Activated naive CD4-positive, alpha-beta T cell treated with anti-CD3 and anti-CD28 coated beads, Interleukin-2, amount 50 U/mL, for 72 hours (primary cell): Measurements from ENCODE around the gene GJB4. TPM values are rescaled to one million over a fixed set of nuclear protein-coding genes. Genes with fewer than 3 reads are reported as not detected.
A peak's percentile ranks its signal among the peaks of the same experiment; 100 is the strongest.
"Not testable (repeated sequence)": the region's sequence is repeated elsewhere in the genome, so short reads cannot be mapped to it uniquely, and the experiment has no call there.

Experiments used
- ATAC-seq, 2 donors: fragments of 150-1000 bp; cut with Tn5 transposase; 2 replicates each; pipeline ENCODE4 v1.10.0; 2021; ENCODE audit warnings: mild to moderate bottlenecking in 2 of 2, moderate library complexity in 2 of 2
- DNase-seq, 2 donors: peaks; one replicate each; pipeline ENCODE4 v3.0.0; 2021 to 2022; ENCODE audit warnings: low spot score in 2 of 2
- H3K27ac Mint-ChIP-seq, 2 donors: one replicate each; pipeline ENCODE4 v1.8.0; 2022; ENCODE audit warnings: mild to moderate bottlenecking in 2 of 2, mixed read lengths in 2 of 2
- H3K36me3 Mint-ChIP-seq, 2 donors: one replicate each; pipeline ENCODE4 v1.8.0; 2022; ENCODE audit warnings: mixed read lengths in 2 of 2
- H3K9me3 Mint-ChIP-seq, 2 donors: one replicate each; pipeline ENCODE4 v1.8.0; 2022; ENCODE audit warnings: mixed read lengths in 2 of 2
- total RNA-seq, 2 donors: library from RNA; stranded (reverse); gene quantifications; one replicate each; pipeline ENCODE4 v1.2.3, GENCODE V29; 2022

The GJB4 gene
- total RNA-seq, 2 donors from 2014 or later, result not detected

- Mint-ChIP-seq H3K36me3 (no peaks in the 10 kb centered on the region), H3K9me3 (no peaks in the 10 kb centered on the region), H3K27ac (no peak overlapping the region)
- DNase-seq (no peak), ATAC-seq (no peak)
These were observed 3.1 kb downstream of the GJB4 start for GRCh38 chr1:34762474-34763141.

GRCh38 chr1:34763142-34763781, 3.7 kb downstream of the GJB4 start:
- H3K36me3 Mint-ChIP-seq, result no peaks in the 10 kb centered on the region
- H3K9me3 Mint-ChIP-seq, result no peaks in the 10 kb centered on the region
- no peak overlapping the region for H3K27ac Mint-ChIP-seq
- DNase-seq (no peak), ATAC-seq (no peak)

- H3K36me3 Mint-ChIP-seq, result no peaks in the 10 kb centered on the region
- no peak for ATAC-seq
- no peak overlapping the region for H3K27ac Mint-ChIP-seq
- DNase-seq, result no peak
- H3K9me3 Mint-ChIP-seq, result no peaks in the 10 kb centered on the region
These were observed 9.3 kb downstream of the GJB4 start for GRCh38 chr1:34768856-34769255.

- no peaks in the 10 kb centered on the region for H3K36me3 Mint-ChIP-seq
- no peak for ATAC-seq
- H3K27ac Mint-ChIP-seq, result no peak overlapping the region
- H3K9me3 Mint-ChIP-seq, result no peaks in the 10 kb centered on the region
- no peak for DNase-seq
These were observed 11.5 kb downstream of the GJB4 start for GRCh38 chr1:34770891-34771504.

- no peak overlapping the region for H3K27ac Mint-ChIP-seq
- H3K36me3 Mint-ChIP-seq, result no peaks in the 10 kb centered on the region
- H3K9me3 Mint-ChIP-seq, result no peaks in the 10 kb centered on the region
- DNase-seq (no peak), ATAC-seq (no peak)
These were observed 12.2 kb downstream of the GJB4 start for GRCh38 chr1:34771573-34772371.

GRCh38 chr1:34773114-34773513, 13.6 kb downstream of the GJB4 start:
- ATAC-seq, H3K9me3 Mint-ChIP-seq, H3K36me3 Mint-ChIP-seq, DNase-seq, H3K27ac Mint-ChIP-seq: not testable (repeated sequence)

- H3K9me3 Mint-ChIP-seq, result no peaks in the 10 kb centered on the region
- H3K36me3 Mint-ChIP-seq, result no peaks in the 10 kb centered on the region
- DNase-seq (no peak), ATAC-seq (no peak)
- no peak overlapping the region for H3K27ac Mint-ChIP-seq
These were observed 15.4 kb downstream of the GJB4 start for GRCh38 chr1:34774957-34775356.

GRCh38 chr1:34776911-34777310, 17.4 kb downstream of the GJB4 start:
- ATAC-seq, result no peak
- Mint-ChIP-seq H3K9me3 (no peaks in the 10 kb centered on the region), H3K36me3 (no peaks in the 10 kb centered on the region), H3K27ac (no peak overlapping the region)
- no peak for DNase-seq

- Mint-ChIP-seq H3K27ac (no peak overlapping the region), H3K36me3 (no peaks in the 10 kb centered on the region), H3K9me3 (no peaks in the 10 kb centered on the region)
- no peak for DNase-seq
- ATAC-seq, result no peak
These were observed 18.2 kb downstream of the GJB4 start for GRCh38 chr1:34777519-34778321.

GRCh38 chr1:34778381-34778780, 18.8 kb downstream of the GJB4 start:
- Mint-ChIP-seq H3K36me3 (no peaks in the 10 kb centered on the region), H3K9me3 (no peaks in the 10 kb centered on the region), H3K27ac (no peak overlapping the region)
- ATAC-seq (no peak), DNase-seq (no peak)

GRCh38 chr1:34779005-34779404, 19.5 kb downstream of the GJB4 start:
- Mint-ChIP-seq H3K27ac (no peak overlapping the region), H3K9me3 (no peaks in the 10 kb centered on the region), H3K36me3 (no peaks in the 10 kb centered on the region)
- ATAC-seq (no peak), DNase-seq (no peak)

- no peak for DNase-seq
- no peaks in the 10 kb centered on the region for H3K36me3 Mint-ChIP-seq
- H3K9me3 Mint-ChIP-seq, result no peaks in the 10 kb centered on the region
- no peak overlapping the region for H3K27ac Mint-ChIP-seq
- no peak for ATAC-seq
These were observed 20.0 kb downstream of the GJB4 start for GRCh38 chr1:34779526-34779925.

GRCh38 chr1:34779962-34780361, 20.4 kb downstream of the GJB4 start:
- no peaks in the 10 kb centered on the region for H3K9me3 Mint-ChIP-seq
- no peak for DNase-seq

GRCh38 chr1:34780528-34780927, 21.0 kb downstream of the GJB4 start:
- no peaks in the 10 kb centered on the region for H3K9me3 Mint-ChIP-seq
- H3K27ac Mint-ChIP-seq, result no peak overlapping the region
- no peak for ATAC-seq
- no peak for DNase-seq
- no peaks in the 10 kb centered on the region for H3K36me3 Mint-ChIP-seq

More at GRCh38 chr1:34779962-34780361, 20.4 kb downstream of the GJB4 start:
- no peak for ATAC-seq
- no peak overlapping the region for H3K27ac Mint-ChIP-seq
- no peaks in the 10 kb centered on the region for H3K36me3 Mint-ChIP-seq

- DNase-seq (peak in 1 of 2 donors; percentile 52), ATAC-seq (peak; percentile 30 to 50)
- no peaks in the 10 kb centered on the region for H3K9me3 Mint-ChIP-seq
- no peak within 1 kb of the TSS for H3K27ac Mint-ChIP-seq
- no peaks in the 10 kb centered on the region for H3K36me3 Mint-ChIP-seq
These were observed 21.7 kb downstream of the GJB4 start, which contains the start of gene GJB3 for GRCh38 chr1:34781071-34781843. Gene GJB3, plus strand, starts transcription at chr1:34781214. Its CDS starts 3,549 bp downstream, at chr1:34784763.
